Measurements from ENCODE around the gene LIF.

GRCh38 chr22:30291058-30291892 lies 44.7 kb upstream of the LIF start:
- TF ChIP-seq POLR2AphosphoS5 (IDR thresholded peaks at IDR 0.05) (peak; percentile 97 to 98), POLR2A (IDR thresholded peaks at IDR 0.05; ENCODE audit: low read depth) (peak; percentile 27)

Measured in esophagus muscularis mucosa (tissue), 2 donors.